Lower leg skin (tissue), 3 donors: ENCODE data around the gene RPSA.

ENCODE experiments used
- POLR2A ChIP-seq, 2 donors: fragments of 450-650 bp; IDR thresholded peaks; one replicate each; pipeline ENCODE4 v1.6.1; 2016 to 2017; ENCODE audit warnings: antibody characterized with exemption in 2 of 2, mild to moderate bottlenecking in 1 of 2, moderate library complexity in 1 of 2
- TF ChIP-seq, protein P1 (sequence below), 3 donors: fragments of 450-650 bp; IDR thresholded peaks; one replicate each; pipeline ENCODE4 v1.5.1; 2016; ENCODE audit warnings: antibody characterized with exemption in 3 of 3, mild to moderate bottlenecking in 3 of 3, moderate library complexity in 2 of 3

DNA sequence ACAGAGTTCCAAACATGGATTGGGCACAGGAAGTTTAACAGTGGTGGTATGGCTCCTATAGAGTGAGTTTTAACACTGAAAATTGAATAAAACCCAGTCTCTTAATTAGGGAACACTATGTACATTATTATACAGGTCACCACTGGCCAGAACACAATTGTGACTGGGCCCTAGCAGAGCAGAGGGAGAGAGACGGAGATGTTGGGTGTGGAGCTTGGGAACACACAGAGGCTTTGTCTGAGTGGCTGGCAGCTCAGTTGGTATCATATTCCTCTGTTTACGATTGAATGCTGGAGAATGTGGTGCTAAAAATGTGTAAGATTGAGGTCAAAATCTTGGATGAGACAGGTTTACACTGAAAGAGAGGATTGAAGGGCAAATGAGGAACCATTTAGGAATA, 54.2 kb downstream of the RPSA start:
- TF ChIP-seq POLR2A (IDR thresholded peaks at IDR 0.05), result no peak
- TF ChIP-seq, protein P1, sequence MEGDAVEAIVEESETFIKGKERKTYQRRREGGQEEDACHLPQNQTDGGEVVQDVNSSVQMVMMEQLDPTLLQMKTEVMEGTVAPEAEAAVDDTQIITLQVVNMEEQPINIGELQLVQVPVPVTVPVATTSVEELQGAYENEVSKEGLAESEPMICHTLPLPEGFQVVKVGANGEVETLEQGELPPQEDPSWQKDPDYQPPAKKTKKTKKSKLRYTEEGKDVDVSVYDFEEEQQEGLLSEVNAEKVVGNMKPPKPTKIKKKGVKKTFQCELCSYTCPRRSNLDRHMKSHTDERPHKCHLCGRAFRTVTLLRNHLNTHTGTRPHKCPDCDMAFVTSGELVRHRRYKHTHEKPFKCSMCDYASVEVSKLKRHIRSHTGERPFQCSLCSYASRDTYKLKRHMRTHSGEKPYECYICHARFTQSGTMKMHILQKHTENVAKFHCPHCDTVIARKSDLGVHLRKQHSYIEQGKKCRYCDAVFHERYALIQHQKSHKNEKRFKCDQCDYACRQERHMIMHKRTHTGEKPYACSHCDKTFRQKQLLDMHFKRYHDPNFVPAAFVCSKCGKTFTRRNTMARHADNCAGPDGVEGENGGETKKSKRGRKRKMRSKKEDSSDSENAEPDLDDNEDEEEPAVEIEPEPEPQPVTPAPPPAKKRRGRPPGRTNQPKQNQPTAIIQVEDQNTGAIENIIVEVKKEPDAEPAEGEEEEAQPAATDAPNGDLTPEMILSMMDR (IDR thresholded peaks at IDR 0.05), result no peak
